COR-L47 (cell line): Measurements from ENCODE around the gene SPOCK3.
"Not testable (repeated sequence)": the region's sequence is repeated elsewhere in the genome, so short reads cannot be mapped to it uniquely, and the experiment has no call there.

ENCODE experiments used
- DNase-seq: peaks from one replicate; lab custom pipeline; 2025; lab: John Stamatoyannopoulos, UW

The SPOCK3 gene

DNA sequence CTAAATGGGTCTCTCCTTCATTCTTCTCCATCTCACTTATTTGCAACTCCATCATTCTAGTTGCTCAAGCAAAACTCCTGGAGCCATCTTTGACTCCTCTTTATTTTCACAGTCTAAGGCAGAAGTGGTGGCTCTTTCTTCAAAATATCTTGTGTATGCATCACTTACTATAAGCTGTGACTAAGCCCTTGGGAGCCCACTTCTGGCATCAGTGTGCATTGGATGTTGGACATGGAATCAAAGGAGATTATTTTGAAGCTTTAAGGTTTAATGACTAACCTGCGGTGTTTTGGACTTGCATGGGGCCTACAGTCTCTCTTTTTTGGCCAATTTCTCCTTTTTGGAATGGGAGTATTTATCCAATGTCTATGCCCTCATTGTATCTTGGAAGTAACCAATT is 276.8 kb downstream of the SPOCK3 start:
- no peak for DNase-seq

DNA sequence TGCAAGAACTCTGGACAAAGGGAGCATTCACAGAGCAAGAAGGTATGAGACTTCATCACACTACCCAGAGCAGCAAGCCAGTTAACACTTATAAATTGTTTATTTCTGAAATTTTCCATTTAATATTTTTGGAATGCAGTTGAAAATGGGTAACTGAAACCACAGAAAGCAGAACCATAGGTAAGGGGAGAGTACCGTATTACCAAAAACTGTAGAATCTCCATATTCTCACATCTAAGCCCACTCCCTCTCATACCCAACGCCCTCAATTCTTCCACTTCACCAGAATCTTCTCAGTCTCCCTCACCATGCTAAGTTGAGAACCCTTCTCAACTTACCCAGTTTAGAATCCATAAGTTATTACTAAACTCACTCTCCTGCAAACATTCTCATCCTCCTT is 277.8 kb downstream of the SPOCK3 start:
- no peak for DNase-seq

DNA sequence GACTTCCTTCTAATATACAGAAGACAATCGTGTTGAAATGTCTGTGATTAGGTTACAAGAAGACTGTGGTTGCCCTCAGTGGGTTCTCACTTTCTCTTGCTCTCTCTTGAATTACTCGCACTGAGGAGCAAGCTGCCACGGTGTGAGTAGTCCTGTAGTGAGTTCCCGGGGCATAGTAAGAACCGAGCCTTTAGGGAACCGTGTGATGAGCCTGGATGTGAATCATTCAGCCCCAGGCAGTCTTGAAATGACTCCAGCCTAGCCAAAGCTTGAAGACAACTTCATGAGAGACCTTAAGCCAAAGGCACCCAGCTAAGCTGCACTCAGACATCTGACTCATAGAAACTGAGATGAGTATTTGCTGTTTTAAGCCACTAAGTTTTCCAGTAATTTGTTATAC is 292.7 kb downstream of the SPOCK3 start:
- DNase-seq, result no peak

DNA sequence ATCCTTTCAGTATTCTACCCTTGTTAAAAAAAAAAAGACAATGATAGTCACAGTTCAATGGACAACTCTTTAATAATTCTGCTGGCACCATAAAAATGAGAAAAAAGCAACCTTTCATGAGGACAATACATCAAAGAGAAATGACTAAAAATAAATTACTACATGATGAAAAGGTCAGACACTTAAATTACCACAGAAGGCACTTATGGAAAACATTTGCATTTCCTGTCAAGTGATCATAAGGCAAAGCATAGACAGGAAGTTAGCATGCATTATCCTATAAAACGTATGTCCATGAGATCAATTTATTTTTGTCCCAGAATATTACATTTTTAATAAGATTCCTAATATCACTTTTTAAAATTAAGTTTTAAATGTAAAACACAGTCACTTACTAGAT is 303.8 kb downstream of the SPOCK3 start:
- DNase-seq, result no peak

- DNase-seq, result no peak
Measured at GRCh38 chr4:166924424-166924823, 309.9 kb downstream of the SPOCK3 start.

- no peak for DNase-seq
Measured at GRCh38 chr4:166913926-166914325, 320.4 kb downstream of the SPOCK3 start.

DNA sequence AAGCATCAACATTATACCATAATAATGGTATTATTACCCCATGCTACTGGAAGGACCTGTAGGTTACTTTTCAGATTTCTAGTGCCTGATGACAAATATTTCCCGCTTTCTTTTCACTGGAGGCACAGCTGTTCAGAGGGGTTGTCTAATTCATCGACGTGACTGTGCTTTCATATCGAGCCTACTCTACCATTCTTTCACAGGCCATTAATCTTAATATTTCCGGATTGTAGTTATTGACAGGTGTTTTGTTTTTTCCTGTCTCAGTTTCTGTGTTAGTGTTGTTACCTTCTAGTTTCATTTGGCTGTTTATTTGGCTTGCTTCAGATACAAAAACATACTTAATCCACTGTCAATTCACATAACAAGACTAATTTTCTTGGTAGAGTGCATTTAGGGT is 330.9 kb downstream of the SPOCK3 start:
- no peak for DNase-seq

GRCh38 chr4:166902941-166903340 is 331.4 kb downstream of the SPOCK3 start:
- no peak for DNase-seq

DNA sequence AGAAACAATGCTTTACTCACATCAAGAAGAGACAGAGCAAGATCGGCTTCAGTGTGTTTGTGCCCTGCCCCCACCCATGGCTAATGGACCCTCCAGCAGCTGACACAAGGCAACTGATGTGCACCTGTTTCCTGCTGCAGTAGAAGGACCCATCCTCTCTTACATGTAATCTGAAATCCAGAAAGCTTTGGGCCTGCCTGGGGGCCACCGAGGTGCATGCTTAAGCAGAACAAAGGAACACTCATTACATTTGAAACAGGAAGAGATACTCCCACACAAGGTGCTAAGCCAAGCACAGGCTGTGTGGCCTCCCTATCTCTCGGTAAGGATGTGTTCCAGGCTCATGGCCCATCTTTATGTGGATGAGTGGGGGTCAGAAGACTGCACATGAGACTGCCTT is 338.0 kb downstream of the SPOCK3 start:
- DNase-seq, result no peak

GRCh38 chr4:166895771-166896170 is 338.5 kb downstream of the SPOCK3 start:
- DNase-seq, result no peak

GRCh38 chr4:166887457-166887856 is 346.8 kb downstream of the SPOCK3 start:
- DNase-seq, result no peak

GRCh38 chr4:166886718-166887117 is 347.6 kb downstream of the SPOCK3 start:
- no peak for DNase-seq

DNA sequence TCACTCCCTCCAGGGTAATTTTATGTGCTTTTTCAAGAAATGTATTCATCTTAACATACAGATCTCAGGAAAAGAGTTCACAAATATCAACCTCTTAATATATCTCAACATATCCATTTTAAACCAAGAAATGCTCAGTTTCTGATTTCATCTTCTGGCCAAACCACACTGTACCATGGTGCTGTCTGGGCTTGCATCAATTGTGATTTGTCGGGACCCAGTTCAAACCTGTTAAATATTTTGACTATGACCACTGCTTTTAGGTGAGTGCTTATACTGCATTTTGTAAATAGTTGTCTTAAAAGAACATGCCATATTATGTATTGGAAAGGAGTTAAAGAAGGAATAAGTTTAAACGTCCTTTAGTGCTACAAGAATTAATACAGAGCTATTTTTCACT is 352.1 kb downstream of the SPOCK3 start:
- DNase-seq, result no peak

GRCh38 chr4:166875821-166876220 is 358.5 kb downstream of the SPOCK3 start:
- no peak for DNase-seq

DNA sequence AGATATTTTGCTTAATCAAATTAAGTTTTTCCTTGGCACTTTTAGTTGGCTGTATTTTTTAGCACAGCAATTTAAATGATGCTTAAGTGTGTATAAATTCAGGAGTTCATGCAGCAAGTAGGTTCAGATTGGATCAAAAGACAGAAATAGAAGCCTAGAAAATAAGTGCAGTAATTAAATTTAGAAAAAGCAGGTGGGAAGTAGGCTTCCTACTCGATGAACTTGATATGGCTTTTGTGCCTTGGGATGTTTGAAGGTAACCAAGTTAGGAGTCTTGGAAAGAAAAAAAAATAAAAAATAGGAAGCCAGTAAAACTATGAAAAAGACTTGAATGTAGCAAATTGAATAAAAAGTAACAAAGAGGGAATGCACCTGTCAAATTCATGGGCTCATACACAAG is 372.3 kb downstream of the SPOCK3 start:
- no peak for DNase-seq

GRCh38 chr4:166850398-166850797 is 383.9 kb downstream of the SPOCK3 start:
- not testable (repeated sequence) for DNase-seq

DNA sequence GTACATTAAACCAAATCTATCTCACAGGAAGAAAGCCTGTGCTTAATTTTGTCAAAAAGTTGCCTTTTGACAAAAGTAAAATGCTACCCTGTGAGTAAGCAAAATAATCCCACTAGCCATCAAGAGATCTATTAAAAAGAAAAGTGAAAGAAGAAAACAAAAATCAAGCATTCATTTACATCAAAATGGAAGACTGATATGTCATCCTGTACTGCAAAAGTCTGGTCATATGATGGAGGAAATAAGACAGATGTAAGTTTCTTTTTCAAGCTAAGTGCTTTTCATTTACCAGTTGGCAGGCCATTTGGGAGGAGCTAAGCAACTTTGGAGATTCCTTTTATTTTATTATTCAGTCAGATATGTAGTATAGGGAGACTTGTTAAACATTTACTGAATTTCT is 387.4 kb downstream of the SPOCK3 start:
- DNase-seq, result no peak

GRCh38 chr4:166842795-166843261 is 391.5 kb downstream of the SPOCK3 start:
- DNase-seq, result no peak

- DNase-seq, result no peak
Measured at GRCh38 chr4:166839615-166840251, 394.6 kb downstream of the SPOCK3 start.

- DNase-seq, result no peak
Measured at GRCh38 chr4:166838975-166839614, 395.2 kb downstream of the SPOCK3 start.

DNA sequence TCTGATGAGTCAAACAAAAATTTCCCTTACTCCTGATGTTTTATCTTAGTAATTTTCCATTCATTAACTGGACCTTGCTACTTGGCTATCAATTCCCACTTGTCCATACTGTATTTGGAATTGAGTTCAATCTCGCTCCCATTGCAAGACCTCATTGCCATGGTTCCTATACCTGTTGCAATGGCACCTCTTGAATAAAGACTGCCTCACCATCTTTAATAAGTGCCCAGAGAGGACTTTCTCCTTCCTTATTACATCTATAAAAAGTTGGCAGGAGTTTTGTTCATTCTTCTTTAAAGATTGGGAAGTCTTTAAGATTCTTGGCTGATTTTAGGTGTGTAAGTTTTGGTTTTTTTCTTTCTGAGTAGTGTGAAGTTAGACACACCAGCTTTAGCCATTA is 397.4 kb downstream of the SPOCK3 start:
- DNase-seq, result no peak

- no peak for DNase-seq
Measured at GRCh38 chr4:166827629-166828028, 406.7 kb downstream of the SPOCK3 start.

DNA sequence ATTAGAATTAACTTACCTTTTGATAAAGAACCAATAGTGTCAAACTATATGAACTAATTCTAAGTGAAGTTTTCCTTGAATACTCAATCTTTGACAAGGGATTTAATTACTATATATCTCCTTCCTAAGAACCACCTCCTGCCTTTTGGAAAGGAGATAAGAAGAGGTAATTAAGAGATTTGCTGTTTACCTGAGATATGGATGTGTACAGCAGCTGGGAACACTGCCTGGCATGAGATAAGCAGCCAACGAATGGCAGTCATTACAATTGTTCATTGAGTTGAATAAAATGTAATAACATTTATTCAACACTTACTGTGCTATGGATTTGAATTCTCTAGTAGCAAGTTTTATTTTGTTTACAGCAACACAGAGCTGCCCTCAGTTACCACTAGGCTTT is 407.1 kb downstream of the SPOCK3 start:
- DNase-seq, result no peak

DNA sequence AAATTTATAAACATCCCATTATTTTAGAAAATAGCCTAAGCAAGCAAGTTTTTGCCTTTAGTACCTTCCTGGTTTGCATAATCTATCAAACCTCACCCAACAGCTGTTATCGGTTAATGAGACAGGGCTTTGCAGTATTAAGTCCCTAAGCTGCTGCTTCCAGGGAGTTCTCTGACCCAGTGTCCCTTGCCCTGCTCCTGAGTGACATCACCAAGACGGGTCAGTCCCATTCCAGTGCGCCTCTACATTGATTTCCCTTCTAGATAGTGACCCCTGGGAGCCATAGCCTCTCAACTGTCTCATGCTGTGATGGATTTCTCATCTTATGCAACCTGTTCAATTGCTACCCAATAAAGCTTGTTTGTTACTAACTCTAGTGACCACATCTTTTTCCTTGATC is 410.4 kb downstream of the SPOCK3 start:
- DNase-seq, result no peak
